Neutrophil (primary cell): ENCODE measurements around the gene KCNAB2.

Source experiments
- H3K27ac ChIP-seq: fragments of 200-600 bp; sonication (generic); 2 replicates; pipeline ENCODE4 v1.5.1; 2016; ENCODE audit warnings: mild to moderate bottlenecking, moderate library complexity
- H3K27me3 ChIP-seq: fragments of 200-600 bp; sonication (generic); 2 replicates; pipeline ENCODE4 v1.6.0; 2016; ENCODE audit warnings: mild to moderate bottlenecking
- H3K36me3 ChIP-seq: fragments of 200-600 bp; sonication (generic); 2 replicates; pipeline ENCODE4 v1.5.1; 2017
- H3K4me1 ChIP-seq, 2 experiments: fragments of 200-600 bp in 1 of 2; sonication (generic) in 1 of 2; 1 replicate in 1 of 2; 2 replicates in 1 of 2; pipeline versions ENCODE4 v1.5.1 to v1.6.1; 2013 to 2016; ENCODE audit warnings: low read depth in 1 of 2, low read length in 1 of 2, mild to moderate bottlenecking in 1 of 2, moderate library complexity in 1 of 2; ENCODE audit not compliant: control insufficient read depth in 1 of 2, insufficient read depth in 1 of 2
- H3K4me3 ChIP-seq, 2 experiments: fragments of 200-600 bp in 1 of 2; sonication (generic) in 1 of 2; 1 replicate in 1 of 2; 2 replicates in 1 of 2; pipeline ENCODE4 v1.5.1; 2013 to 2016; ENCODE audit warnings: low read depth in 1 of 2, low read length in 1 of 2, mild to moderate bottlenecking in 1 of 2, moderate library complexity in 1 of 2
- H3K9me3 ChIP-seq: fragments of 200-600 bp; sonication (generic); 2 replicates; pipeline ENCODE4 v1.5.1; 2016
- CTCF ChIP-seq: fragments of 200-600 bp; sonication (generic); IDR thresholded peaks from 2 replicates; pipeline ENCODE4 v1.5.1; 2016; ENCODE audit warnings: antibody characterized with exemption

The KCNAB2 gene

GRCh38 chr1:5999711-6000443 is 45.8 kb upstream of the KCNAB2 start:
- Histone ChIP-seq H3K4me3 (no peak overlapping the region), H3K9me3 (no peaks in the 10 kb centered on the region), H3K27ac (no peak overlapping the region), H3K4me1 (peaks cover 9 to 10% of the 10 kb centered on the region in 2 experiments), H3K36me3 (peaks cover 56% of the 10 kb centered on the region), H3K27me3 (no peaks in the 10 kb centered on the region)
- no peak for TF ChIP-seq CTCF

DNA sequence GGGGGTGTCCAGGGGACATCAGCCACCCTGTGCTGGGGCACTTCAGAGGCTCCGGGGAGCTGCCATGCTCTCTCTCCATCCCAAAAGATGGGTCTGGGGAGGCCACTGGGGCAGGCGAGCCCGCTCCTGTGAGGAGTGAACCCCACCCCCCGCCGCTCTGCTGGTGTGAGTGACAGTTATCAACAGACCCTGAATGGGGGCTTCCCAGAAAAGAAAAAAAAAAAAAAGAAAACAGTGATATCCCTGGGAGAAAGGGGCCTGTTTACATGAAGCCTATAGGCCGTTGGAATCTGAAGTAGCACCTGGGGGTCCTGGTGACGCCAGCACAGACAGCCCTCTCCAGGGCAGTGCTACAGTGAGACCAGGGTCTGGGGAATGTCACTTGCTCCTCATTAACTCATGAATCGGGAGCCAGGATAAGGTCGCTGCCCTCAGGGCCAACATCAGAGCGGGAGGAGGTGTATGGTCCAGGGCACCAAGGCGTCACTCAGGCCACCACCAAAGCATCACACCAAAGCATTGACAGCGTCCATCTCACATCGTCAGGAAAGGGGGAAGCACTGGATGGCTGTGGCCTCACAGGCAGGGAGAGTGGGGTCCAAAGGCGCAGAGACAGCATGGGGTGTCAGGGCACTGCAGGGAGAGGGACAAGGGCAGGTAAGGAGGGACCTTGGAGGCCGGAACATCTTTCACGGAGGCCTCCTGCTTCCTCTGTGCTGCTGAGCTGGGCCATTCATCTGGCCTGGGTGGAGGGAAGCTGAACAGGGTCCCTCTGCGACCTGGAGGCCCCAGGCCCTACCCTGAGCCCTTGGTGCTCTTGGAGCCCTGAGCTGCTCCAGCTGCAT is 45.0 kb upstream of the KCNAB2 start:
- H3K9me3 ChIP-seq: no peaks in the 10 kb centered on the region
- H3K4me1 ChIP-seq: peaks cover 2 to 3% of the 10 kb centered on the region in 2 experiments
- no peak overlapping the region for H3K4me3 ChIP-seq
- no peak overlapping the region for H3K27ac ChIP-seq
- no peaks in the 10 kb centered on the region for H3K27me3 ChIP-seq
- peaks cover 52% of the 10 kb centered on the region for H3K36me3 ChIP-seq
- no peak for TF ChIP-seq CTCF

DNA sequence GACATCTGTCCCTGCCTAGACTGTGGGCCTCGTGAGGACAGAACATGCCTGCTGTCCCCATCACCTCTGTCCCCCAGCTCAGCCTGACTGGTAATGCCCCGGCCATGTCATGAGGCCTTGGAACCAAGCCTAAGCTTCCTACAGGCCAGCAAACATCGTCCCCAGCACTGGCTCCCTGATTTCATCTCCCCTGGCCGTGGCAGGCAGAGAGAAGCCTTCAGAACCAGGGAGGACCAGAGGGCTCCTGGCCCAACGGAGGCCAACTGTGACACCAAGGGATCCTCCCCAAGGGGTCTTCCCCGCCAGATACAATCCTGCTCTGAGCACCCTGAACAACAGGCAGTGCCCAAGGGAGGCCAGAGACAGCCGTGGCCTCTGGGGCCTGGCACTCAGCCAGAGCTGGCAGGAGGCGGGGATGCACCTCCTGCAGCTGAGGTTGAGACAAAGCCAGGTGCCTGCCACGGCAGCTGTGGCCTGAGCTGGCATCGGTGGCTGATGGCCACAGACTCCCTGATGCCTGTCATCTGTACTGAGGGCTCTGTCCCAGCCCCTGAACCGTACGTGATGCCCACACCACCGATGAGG is 43.6 kb upstream of the KCNAB2 start:
- TF ChIP-seq CTCF: no peak
- Histone ChIP-seq H3K4me1 (peaks cover 0 to 3% of the 10 kb centered on the region in 2 experiments), H3K4me3 (no peak overlapping the region), H3K36me3 (peaks cover 40% of the 10 kb centered on the region), H3K9me3 (no peaks in the 10 kb centered on the region), H3K27me3 (no peaks in the 10 kb centered on the region), H3K27ac (no peak overlapping the region)

DNA sequence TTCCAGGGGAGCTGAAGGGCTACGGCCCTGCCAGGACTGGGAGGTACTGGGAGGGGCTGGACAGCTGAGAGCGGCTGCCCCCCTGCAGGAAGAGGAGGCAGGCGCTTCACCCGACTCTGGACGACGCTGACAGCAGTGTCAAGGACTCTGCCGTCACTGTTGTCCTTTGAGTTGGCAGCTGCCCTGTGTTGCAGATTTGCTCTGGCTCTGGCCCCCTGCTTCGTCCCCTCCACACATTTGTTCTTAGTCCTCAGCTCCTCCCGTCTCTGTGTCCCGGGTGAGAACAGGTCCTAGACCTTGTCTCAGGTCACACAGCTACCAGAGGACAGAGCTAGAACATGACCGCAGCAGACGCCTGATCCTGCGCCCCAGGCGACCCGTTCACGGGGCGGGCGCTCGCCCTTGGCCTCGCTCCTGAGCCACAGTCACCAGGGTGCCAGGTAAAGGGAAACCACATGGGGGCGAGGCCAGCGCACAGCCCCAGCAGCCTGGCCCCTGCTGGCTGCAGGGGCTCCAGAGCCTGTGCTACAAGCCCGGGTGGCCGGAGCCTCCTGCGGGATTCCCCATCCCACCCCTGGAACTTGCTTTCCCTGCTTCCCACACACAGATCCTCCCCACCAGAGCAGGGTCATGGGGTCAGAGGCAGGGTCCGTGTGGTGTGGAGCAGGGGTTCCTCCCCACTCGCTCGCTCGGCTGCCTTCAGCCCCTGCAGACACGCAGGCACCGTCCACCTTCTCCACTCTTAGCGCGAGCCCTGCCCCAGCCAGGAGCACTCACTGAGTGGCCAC is 42.8 kb upstream of the KCNAB2 start:
- Histone ChIP-seq H3K27me3 (no peaks in the 10 kb centered on the region), H3K36me3 (peaks cover 40% of the 10 kb centered on the region), H3K4me3 (no peak overlapping the region), H3K4me1 (peaks cover 0 to 3% of the 10 kb centered on the region in 2 experiments), H3K27ac (no peak overlapping the region), H3K9me3 (no peaks in the 10 kb centered on the region)
- no peak for TF ChIP-seq CTCF
